ENCODE data around the gene ASB12. TPM values are rescaled to one million over a fixed set of nuclear protein-coding genes. Genes with fewer than 3 reads are reported as not detected.
A peak's percentile ranks its signal among the peaks of the same experiment; 100 is the strongest.
"Not testable (repeated sequence)": the region's sequence is repeated elsewhere in the genome, so short reads cannot be mapped to it uniquely, and the experiment has no call there.

The ASB12 gene
- polyA plus RNA-seq (ENCODE audit: insufficient read length) = 24.3 TPM

GRCh38 chrX:64230123-64230970, at the start of gene ASB12:
Gene ASB12 (minus strand): TSS chrX:64230607. CDS start chrX:64225650, 4,957 bp downstream.
- DNase-seq = no peak

- DNase-seq = no peak
These were observed 34.9 kb upstream of the ASB12 start for GRCh38 chrX:64265265-64265664.

- no peak for DNase-seq
These were observed 1.3 kb downstream of the ASB12 start for GRCh38 chrX:64229154-64229553.

- no peak for DNase-seq
These were observed 12.4 kb downstream of the ASB12 start for GRCh38 chrX:64218023-64218422.

GRCh38 chrX:64213989-64214388, 16.4 kb downstream of the ASB12 start:
- not testable (repeated sequence) for DNase-seq

- DNase-seq = peak; percentile 2
These were observed 23.7 kb downstream of the ASB12 start for GRCh38 chrX:64206556-64207162.

GRCh38 chrX:64205735-64206501, 24.5 kb downstream of the ASB12 start:
- DNase-seq = peak; percentile 91

- DNase-seq = no peak
These were observed 25.0 kb downstream of the ASB12 start, which contains the start of gene AMER1 for GRCh38 chrX:64205441-64205734. Gene AMER1 (minus strand): TSS chrX:64205708. CDS start chrX:64193286, 12,422 bp downstream.

- peak; percentile 23 for DNase-seq
These were observed 25.5 kb downstream of the ASB12 start for GRCh38 chrX:64204701-64205440.

- DNase-seq = no peak
These were observed 26.2 kb downstream of the ASB12 start for GRCh38 chrX:64204252-64204651.

- no peak for DNase-seq
These were observed 27.5 kb downstream of the ASB12 start for GRCh38 chrX:64202808-64203325.

- no peak for DNase-seq
These were observed 32.4 kb downstream of the ASB12 start for GRCh38 chrX:64198036-64198435.

GRCh38 chrX:64196606-64197005, 33.8 kb downstream of the ASB12 start:
- DNase-seq = no peak

- DNase-seq = no peak
These were observed 34.5 kb downstream of the ASB12 start for GRCh38 chrX:64195862-64196261.

- no peak for DNase-seq
These were observed 37.7 kb downstream of the ASB12 start for GRCh38 chrX:64192673-64193072.

- no peak for DNase-seq
These were observed 38.4 kb downstream of the ASB12 start for GRCh38 chrX:64192040-64192439.

- no peak for DNase-seq
These were observed 39.0 kb downstream of the ASB12 start for GRCh38 chrX:64191281-64192010.

- no peak for DNase-seq
These were observed 40.2 kb downstream of the ASB12 start for GRCh38 chrX:64190136-64190740.

- DNase-seq = no peak
These were observed 41.5 kb downstream of the ASB12 start for GRCh38 chrX:64188901-64189300.

GRCh38 chrX:64187762-64188150, 42.7 kb downstream of the ASB12 start:
- no peak for DNase-seq
